CMK (cell line): ENCODE results near the gene CA10.

Experiments
- DNase-seq: peaks from one replicate; pipeline ENCODE4 v3.0.0-alpha.2; 2010; ENCODE audit warnings: low read depth

CA10 gene

DNA sequence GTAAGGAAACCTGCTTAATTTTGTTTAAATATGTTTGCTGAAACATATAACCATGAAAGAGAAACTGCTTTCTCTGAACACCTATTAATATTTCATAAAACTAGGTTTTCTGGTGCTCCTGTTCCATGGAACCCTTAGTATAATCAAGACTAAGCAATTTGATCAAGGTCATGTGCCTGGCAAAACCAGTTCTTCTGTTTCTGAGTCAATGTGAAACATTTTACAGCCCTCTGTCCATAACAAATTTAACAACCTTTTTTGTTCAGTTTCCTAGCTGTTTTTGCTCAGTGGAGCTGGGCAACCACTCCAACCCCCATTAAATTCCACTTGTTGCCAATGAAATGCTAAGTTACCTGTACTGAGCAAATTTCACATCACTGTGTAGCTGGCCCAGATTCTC is 344.0 kb downstream of the CA10 start:
- no peak for DNase-seq

DNA sequence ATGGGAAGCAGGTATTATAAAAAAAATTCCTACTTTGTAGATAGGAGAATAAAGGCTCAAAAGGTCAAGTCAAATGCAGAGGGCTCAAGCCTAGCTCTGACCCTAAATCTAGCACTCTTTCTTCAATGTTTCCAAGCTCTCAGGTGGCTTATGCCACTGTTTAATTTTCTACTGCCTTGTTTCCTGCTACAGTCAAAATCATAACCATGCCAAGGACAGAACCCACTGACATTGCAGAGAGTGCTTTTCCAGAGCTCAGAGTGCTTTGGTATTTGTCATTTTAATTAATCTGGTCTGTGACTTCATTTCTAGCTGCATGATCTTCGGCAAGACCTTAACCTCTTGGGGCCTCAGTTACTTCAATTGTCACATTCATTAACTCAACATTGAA is 344.7 kb downstream of the CA10 start:
- DNase-seq: no peak

DNA sequence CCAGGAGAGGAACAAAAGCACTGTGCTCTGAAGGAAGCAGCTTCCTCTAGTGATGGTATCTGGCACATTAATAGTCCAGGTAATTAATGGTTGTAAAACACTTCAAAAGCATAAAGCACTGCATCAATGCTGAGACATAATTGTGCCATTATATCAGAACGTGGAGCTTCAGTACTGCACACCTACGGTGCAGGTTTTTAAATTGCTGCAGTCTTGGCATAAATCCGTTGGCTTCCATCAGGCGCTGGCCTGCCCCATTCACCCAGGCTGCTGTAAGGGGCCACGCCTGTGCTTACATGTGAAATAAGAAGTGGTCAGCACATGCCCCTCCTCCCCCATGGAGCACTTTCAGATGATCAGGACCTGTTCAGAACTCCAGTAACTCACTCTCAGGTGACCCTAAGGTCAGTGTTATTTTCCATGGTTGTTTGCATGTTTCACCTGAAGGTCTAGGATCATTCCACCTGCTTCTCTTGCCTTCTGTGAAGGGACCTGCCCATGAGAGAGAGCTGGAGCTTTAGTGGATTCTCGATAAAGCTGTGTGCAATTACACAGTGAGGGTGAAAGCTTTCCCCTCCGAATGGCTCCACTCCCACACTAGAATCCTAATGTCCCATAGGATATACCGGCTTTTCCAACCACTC is 345.3 kb downstream of the CA10 start:
- no peak for DNase-seq

DNA sequence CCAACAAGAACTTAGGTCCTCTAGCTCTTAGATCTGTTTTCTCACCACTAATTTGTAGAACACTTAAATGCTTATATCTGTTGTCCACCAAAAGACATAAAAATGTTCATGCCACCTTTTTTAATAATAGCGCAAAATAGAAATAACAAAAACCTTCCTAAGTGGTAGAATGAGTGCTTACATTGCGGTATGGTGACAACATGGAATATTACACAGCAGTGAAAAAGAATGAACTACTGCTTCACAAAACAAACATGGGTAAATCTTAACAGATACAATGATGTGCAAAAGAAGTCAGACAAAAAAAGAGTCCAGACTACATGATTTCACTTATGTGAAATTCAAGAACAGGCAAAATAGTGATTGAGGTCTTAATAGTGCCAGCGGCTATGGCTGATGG is 351.1 kb downstream of the CA10 start:
- no peak for DNase-seq

DNA sequence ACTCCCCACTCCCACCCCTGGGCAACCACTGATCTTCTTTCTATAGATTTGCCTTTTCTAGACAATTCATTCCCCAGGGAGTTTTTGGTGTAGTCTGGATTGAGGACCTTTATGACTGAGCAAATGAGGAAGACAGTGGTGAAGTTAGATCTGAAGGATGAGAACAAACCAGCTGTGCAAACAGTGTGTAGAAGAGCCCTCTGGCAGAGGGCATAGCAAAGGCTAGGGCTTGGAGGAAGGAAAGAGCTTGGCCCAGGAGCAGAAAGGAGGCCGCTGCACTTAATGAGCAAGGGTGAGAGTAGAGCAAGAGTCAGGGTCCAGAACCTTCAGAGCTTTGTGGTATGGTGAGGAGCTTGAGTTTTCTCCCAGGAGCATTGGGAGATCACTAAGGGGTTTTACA is 352.7 kb downstream of the CA10 start:
- DNase-seq: no peak

DNA sequence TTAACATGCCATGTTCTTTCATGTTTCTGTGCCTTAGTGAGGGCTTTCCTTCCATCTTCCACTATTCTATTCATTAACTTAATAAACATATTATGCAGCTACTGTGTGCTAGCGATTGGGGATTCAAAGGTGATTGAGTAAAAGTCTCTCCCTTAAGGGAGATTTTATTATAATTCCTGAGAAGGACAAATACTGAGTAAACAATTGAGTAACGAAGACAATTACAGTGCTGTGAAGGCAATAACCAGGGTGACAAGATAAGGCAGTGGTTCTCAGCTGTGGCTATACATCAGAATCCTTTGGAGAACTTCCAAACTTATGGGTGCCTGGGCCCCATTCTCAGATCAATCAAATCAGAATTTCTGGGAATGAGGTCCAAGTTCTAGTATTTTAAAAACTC is 353.3 kb downstream of the CA10 start:
- no peak for DNase-seq

DNA sequence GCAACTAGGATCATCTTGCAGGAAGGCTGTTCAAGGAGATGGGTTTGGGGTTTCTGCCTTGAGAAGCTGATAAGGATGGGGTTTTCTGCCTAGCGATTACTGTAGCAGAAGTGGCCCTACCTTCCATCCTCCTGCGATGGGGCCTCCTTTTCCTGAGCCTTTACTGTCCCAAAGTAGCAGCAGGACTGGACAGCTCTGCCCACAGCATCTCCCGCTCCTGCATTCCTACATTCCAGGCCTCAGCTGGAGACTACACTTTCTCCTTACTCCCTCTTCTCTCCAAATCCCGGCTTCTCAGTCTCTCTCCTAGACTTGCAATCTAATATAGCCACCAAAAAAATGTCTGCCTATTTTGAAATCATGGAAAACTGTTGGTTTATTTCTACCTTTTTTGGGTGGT is 355.4 kb downstream of the CA10 start:
- DNase-seq: no peak

DNA sequence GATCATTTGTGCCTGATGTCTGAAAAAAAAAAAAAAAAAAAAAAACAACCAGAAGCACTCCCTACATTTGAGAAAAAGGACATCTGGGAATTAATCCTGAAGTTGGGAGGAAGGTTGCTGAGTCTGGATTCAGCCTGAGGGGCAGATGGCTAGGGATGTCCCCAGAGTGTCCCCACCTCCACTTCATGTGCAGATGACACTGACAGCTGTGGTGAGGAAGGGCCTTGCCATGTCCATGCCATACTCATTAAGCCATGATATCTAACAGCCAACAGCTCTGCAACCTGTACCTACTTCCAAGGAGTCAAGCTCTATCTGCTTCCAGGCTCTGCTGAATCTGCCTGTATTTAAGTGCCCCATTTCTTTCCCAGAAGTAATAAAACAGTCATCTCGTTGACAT is 356.0 kb downstream of the CA10 start:
- no peak for DNase-seq

DNA sequence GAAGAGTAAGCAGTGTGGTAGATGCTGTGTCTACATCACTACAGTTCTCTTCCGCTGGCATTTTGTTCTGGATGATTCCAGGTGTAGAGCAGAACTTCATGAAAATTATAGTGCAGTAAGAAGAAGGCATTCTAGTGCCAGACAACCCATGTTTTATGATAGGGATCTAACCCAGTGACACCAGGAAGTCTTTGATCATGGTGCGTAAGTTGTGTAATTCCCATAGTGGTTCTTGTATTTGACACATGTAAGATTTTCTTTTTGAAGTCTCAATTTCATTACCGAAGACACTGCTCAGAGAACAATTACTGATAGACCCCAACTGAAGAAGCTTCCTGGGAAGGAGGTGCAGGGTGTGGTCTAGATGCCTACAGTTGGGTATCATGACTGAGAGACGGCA is 356.9 kb downstream of the CA10 start:
- DNase-seq: no peak

DNA sequence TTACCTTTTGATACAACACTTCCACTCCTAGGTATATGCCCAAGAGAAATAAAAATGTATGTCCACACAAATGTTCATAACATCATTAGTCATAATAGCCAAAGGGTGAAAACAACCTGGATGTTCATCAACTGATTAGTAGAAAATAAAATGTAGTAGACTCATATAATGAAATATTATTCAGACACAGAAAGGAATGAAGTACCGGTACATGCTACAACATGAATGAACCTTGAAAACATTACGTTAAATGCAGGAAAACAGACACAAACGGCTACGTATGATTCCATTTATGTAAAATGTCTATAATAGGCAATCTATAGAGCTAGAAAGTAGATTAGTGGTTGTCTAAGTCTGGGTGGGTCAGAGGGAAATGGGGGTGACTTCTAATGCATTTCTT is 358.5 kb downstream of the CA10 start:
- no peak for DNase-seq

DNA sequence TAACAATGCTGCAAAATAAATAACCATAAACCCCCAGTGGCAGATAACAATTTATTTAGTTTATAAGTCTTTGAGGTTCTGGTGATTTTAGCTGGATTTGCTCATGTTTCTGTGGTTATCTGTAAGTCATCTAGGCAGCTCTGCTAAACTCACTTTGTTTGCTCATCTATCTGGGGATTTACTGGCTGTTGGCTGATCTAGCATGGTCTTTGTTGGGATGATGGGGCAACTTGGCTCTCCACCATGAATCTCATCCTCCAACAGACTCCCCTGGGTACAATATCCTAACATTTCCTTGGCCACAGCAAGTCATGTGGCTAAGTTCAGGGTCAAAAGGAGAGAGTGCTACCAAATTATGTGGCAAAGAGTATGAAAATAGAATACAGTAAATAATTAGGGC is 359.3 kb downstream of the CA10 start:
- DNase-seq: no peak

DNA sequence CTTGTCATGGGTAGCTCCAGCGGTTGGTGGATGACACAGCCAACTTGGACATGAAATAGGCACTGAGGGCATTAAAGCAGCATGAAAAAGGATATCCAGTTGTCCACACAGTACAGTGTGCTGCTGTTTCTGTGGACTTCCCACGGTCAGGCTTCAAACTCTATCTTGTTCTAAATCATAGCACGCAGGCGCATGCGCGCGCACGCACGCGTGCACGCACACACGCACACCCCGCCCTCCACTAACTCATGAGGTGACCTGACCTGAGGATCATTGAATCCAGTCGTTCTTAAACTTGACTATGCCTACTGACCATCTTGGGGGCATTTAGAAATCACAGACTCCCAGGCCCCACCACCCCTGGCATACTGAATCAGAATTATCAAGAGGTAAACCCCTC is 361.4 kb downstream of the CA10 start:
- DNase-seq: no peak

DNA sequence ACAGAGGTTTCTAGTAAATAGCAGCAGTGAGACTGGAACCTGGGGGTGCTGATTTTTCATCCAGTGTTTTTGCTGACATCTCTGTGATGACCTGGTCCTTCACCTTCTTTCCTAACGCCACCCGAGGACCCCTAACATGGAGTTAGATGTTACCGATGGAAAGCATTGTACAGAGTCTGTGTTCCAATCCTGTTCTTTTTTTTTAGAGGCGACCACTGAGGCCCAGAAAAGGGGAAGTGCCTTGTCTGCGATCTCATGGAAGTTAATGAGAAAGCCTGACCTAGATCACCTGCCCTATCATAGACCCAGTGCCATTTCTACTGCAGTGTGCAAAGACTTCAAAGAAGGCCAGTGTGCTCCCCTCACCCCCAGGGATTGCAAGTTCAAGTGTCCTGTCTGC is 362.5 kb downstream of the CA10 start:
- DNase-seq: no peak

DNA sequence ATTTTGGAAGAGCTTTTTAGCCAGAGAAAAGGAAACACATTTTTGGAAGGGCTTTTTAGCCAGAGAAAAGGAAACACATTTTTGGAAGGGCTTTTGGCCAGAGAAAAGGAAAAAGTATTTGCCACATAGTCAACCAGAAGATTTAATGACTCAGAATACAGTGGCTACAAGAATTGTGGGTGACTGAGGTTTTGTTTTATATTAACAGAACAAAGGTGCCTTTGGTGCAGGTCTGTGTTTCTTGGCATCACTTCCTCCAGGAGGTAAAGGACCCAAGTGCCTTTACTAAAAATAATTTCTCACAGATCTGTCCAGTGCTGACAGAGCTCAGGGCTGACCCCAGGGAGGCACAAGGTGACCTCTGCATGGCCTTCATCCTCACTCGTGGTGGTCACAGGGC is 363.1 kb downstream of the CA10 start:
- DNase-seq: no peak

DNA sequence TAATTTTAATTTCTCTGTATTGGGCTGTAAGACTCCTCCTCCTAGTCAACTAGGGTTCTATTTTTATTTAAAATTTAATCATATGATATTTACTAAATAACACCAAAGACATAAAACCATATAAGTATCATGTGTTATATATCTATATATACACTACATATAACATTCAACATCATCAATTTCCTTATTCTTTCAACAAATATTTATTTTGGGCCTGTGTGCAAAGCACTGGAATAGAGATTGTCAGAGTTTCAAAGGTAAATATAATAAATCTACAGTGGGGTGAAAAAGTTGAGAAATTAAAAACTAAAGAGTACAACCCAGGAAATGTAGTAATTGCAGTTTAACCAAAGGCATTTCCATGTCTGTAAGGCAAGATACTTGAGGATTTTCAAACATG is 364.0 kb downstream of the CA10 start:
- DNase-seq: no peak

DNA sequence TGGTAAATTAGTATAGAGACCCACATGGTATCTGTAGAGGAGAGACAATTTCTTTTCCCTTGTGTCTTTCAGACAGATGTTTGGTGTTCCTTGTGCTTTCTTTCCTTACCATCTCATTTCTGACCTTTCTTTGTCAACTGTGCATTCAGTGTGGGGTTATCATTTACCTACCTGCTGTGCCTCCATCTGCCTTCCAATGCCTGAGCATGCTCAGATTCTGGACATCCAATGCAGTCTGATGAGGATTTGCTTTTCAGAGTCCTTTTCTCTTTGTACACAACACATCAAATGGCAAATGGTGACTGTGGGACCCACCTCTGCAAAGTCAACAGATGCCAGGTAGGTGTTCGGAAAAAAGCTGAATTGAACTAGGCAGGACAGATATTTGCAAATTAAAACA is 364.8 kb downstream of the CA10 start:
- DNase-seq: no peak

DNA sequence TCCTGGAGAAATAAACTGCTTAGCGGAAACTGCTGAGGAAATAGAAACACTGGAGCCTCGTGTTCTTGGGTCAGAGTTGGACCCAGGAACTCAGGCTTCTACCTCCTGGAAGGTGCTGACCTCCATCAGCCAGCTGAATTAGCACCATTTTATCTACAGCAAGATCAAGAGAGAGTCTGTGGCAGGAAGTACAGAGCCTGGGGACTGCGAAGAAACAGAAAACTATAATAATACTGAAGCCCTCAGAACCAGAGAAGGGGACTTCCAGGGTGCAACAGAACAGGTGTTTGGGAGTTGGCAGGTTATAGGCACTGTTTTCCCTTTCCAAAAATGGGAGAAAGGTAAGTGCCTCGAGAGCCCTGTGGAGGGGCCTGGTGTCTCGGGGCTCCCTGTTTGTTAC is 379.7 kb downstream of the CA10 start:
- DNase-seq: no peak

DNA sequence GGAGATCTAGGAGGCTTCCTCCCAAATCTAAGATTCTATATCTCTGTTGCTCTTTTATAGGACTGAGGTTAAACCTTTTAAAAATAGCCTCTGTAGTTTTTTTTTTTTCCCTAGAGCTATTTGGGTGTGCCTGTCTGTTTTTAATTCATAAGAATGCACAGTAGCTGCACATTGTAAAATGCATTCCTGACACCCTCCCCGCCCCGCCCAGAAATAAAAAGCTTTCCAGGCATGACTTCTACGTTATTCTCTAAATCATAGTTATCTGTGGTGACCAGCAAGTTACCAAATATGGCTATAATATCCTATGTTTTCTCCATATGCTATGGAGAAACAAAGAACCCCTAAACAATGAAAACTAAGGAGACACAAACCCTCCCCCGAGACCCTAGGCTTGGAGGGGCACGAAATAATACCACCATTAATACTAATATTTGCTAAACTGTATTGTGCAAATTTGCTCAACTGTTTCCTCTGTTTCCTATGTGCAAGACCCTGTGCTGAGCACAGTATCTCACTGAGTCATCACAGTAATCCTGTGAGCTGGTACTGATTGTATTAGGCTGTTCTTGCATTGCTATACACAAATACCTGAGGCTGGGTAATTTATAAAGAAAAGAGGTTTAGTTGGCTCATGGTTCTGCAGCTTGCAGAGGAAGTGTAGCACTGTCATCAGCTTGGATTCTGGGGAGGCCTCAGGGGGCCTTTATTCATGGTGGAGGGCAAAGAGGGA is 388.3 kb downstream of the CA10 start:
- no peak for DNase-seq

DNA sequence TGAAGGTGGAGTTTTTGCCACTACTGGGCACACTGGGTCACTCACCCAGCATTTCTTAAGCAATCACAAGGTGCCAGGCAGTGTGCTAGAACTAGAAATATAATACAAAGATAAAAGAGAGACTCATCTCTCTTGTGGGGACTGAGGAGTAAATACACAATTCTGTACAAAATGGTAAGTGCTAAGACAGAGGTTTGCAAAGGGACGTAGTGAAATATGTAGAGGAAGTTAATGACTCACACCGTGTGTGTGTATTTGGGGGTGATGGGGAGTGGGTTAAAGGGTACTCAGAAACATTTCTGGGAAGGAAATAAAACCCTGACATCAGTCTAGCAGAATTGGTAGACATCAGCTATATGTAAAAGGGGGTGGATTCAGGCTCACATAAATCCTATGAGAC is 389.3 kb downstream of the CA10 start:
- DNase-seq: no peak

DNA sequence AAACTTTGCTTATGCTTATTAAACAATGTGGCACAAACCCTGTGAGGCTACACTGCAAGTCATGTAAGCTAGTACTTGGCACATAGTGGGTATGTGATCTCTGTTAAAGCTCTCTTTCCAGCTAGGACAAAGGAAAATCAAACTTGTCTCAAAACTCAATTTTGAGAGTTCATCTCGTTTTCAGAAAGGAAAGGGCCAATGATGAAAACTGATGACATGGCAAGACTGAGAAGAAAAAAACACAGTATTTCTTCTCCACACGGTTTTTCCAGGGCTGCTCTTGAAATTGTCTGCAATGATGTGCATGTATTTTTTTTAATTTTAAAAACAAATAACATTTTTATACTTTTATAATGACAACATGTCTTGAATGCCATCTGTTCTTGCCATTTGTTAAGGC is 389.8 kb downstream of the CA10 start:
- no peak for DNase-seq

DNA sequence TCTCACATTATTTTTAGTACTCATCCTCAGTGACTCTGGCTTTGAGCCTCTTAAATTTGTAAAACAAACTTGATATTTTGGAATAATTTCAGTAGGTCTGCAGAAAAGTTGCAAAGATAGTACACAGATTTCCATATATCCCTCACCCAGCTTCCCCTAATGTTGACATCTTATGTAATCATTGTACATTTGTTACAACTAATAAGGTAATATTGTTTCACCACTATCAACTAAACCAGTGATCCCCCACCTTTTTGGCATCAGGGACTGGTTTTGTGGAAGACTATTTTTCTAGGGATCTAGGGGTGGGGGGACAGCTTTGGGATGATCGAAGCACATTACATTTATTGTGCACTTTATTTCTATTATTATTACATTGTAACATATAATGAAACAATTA is 391.2 kb downstream of the CA10 start:
- no peak for DNase-seq

DNA sequence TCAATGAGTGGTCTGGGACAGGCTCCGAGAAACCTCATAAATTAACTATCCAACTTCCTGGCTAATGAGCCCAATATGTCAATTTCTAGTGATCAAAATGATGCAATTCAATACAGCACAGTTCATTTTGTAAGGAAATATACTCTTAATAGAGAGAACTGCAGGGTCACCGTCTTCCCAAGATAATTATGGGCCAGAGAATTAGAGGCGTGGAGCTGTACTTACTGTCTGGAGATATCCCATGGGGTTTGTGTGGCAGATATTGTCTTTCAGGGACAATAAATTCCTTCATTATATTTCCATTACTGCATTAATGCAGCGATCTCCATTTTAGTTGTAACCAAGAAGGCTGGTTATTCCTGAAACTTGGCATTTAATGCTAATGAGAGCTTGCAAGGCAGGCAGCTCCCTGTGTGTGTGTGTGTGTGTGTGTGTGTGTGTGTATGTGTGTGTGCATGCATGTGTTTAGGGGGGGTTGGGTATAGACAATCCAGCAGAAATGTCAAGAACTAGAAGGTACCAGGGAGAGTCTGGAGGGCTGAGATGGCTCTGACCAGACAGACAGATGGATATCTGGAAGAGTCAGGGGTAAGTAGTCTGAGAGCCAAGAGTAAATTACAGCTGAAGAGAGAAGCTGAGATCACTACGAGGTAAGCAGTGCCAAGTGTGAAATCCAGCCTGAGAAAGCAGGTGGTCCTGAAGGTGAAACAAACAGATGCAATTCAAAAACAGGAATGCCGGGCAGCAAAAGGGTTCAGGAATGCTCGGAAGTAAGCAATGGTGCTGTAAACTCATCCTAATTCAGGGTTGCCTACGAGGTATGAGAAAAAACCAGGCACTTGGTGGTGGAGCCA is 393.0 kb downstream of the CA10 start:
- DNase-seq: no peak

DNA sequence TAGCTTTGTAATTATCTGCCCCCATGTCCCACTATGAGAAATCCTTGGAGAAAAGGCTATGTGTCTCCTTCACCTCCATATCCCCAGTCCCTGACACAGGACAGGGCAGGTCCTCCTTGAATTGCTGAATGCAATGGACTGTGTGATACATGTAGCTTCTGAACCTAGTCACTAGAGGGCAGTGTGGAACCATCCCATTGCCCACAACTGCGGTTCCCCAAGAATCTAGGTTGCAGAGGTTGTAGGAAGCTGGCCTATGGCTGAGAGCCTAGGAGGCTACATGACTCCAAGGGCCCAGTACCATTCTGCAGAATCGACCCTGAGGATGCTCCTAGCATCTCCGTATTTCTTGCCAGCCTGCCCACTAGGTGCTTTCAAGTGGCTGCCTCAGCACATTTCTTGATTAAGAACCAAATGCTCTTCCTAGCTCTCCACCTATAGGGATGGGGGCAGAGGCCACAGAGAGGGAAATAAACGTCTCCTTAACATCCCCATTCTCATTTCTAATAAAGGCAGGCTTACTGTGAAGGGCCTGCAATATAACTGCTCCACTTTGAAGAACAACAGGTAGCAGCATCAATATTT is 394.0 kb downstream of the CA10 start:
- DNase-seq: peak; percentile 31
